ENCODE measurements around the gene VPS13D.
A peak's percentile ranks its signal among the peaks of the same experiment; 100 is the strongest.

VPS13D gene

GRCh38 chr1:12345350-12346217 is 115.8 kb downstream of the VPS13D start:
- H3K27ac ChIP-seq (ENCODE audit: low read depth, low read length, poor library complexity, severe bottlenecking): peak overlapping the region; percentile 24
- H3K36me3 ChIP-seq (ENCODE audit: insufficient read depth, low read length): peaks cover 39% of the 10 kb centered on the region
- H3K9me2 ChIP-seq (ENCODE audit: low read depth, low read length): no peaks in the 10 kb centered on the region
- H3K4me2 ChIP-seq (ENCODE audit: low read length): peak overlapping the region; percentile 38
- H3K9ac ChIP-seq (ENCODE audit: low read length): peak overlapping the region; percentile 6; the same call in 1 of the 2 replicates
- H3F3A ChIP-seq (ENCODE audit: insufficient read depth, low read length): no peaks in the 10 kb centered on the region
- H3K9me3 ChIP-seq (ENCODE audit: low read length): peaks cover under 1% of the 10 kb centered on the region; the same call in 1 of the 2 replicates
- no peaks in the 10 kb centered on the region for H3K79me2 ChIP-seq (ENCODE audit: insufficient read depth, low read length)
- H3K4me1 ChIP-seq (ENCODE audit: insufficient read depth, low read length, severe bottlenecking): peaks cover 21% of the 10 kb centered on the region
- no peak overlapping the region for H2AFZ ChIP-seq (ENCODE audit: low read length)
- no peaks in the 10 kb centered on the region for H4K20me1 ChIP-seq (ENCODE audit: insufficient read depth, low read length)
- peak overlapping the region; percentile 7 for H3K4me3 ChIP-seq (ENCODE audit: low read depth, low read length, poor library complexity, severe bottlenecking)
- no peak for TF ChIP-seq EZH2 (IDR thresholded peaks at IDR 0.05; ENCODE audit: borderline replicate concordance, low read length)
- TF ChIP-seq, protein P1, sequence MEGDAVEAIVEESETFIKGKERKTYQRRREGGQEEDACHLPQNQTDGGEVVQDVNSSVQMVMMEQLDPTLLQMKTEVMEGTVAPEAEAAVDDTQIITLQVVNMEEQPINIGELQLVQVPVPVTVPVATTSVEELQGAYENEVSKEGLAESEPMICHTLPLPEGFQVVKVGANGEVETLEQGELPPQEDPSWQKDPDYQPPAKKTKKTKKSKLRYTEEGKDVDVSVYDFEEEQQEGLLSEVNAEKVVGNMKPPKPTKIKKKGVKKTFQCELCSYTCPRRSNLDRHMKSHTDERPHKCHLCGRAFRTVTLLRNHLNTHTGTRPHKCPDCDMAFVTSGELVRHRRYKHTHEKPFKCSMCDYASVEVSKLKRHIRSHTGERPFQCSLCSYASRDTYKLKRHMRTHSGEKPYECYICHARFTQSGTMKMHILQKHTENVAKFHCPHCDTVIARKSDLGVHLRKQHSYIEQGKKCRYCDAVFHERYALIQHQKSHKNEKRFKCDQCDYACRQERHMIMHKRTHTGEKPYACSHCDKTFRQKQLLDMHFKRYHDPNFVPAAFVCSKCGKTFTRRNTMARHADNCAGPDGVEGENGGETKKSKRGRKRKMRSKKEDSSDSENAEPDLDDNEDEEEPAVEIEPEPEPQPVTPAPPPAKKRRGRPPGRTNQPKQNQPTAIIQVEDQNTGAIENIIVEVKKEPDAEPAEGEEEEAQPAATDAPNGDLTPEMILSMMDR (IDR thresholded peaks at IDR 0.05; ENCODE audit: low read length): no peak
- H3K27me3 ChIP-seq (ENCODE audit: insufficient read depth, low read length): no peaks in the 10 kb centered on the region

DNA sequence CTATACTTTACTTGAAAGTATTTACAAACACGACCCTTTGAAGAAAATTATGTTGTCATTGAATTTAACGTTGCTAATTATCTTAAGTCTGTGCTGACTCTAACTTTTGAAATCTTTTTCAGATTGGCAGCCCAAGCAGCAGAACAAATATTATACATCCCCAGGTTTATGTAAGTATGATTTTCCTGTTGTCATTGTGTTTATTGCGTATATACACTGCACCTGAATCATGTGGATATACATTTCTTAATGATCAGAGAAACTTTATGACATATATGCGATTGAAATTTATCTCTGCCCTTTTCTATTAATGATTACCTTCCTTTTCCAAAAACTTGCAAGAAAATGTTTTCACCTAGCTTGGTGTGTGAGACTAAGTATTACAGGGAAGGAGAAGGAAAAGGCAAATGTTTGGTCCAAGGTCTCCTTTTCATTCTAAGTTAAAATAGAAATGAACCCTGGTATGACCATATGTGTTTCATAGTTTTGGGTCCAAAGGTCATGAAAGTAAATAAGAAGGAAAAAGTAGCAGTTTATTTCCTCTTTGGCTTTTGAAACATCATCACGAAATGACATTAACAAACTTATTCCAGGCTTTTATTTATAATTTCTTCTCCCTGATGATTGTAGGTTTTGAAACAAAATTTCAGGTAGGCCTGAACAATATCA is 116.8 kb downstream of the VPS13D start:
- Histone ChIP-seq H3K9me2 (ENCODE audit: low read depth, low read length) (no peaks in the 10 kb centered on the region), H3K4me2 (ENCODE audit: low read length) (no peak overlapping the region), H3K36me3 (ENCODE audit: insufficient read depth, low read length) (peaks cover 45% of the 10 kb centered on the region), H4K20me1 (ENCODE audit: insufficient read depth, low read length) (no peaks in the 10 kb centered on the region), H3K9ac (ENCODE audit: low read length) (no peak overlapping the region), H3F3A (ENCODE audit: insufficient read depth, low read length) (no peaks in the 10 kb centered on the region), H3K27ac (ENCODE audit: low read depth, low read length, poor library complexity, severe bottlenecking) (no peak overlapping the region), H3K4me3 (ENCODE audit: low read depth, low read length, poor library complexity, severe bottlenecking) (no peak overlapping the region), H2AFZ (ENCODE audit: low read length) (no peak overlapping the region), H3K27me3 (ENCODE audit: insufficient read depth, low read length) (no peaks in the 10 kb centered on the region), H3K79me2 (ENCODE audit: insufficient read depth, low read length) (no peaks in the 10 kb centered on the region), H3K9me3 (ENCODE audit: low read length) (peaks cover 6% of the 10 kb centered on the region; the same call in 1 of the 2 replicates), H3K4me1 (ENCODE audit: insufficient read depth, low read length, severe bottlenecking) (peaks cover 21% of the 10 kb centered on the region)
- TF ChIP-seq EZH2 (IDR thresholded peaks at IDR 0.05; ENCODE audit: borderline replicate concordance, low read length): no peak
- TF ChIP-seq, protein P1 (IDR thresholded peaks at IDR 0.05; ENCODE audit: low read length): no peak

DNA sequence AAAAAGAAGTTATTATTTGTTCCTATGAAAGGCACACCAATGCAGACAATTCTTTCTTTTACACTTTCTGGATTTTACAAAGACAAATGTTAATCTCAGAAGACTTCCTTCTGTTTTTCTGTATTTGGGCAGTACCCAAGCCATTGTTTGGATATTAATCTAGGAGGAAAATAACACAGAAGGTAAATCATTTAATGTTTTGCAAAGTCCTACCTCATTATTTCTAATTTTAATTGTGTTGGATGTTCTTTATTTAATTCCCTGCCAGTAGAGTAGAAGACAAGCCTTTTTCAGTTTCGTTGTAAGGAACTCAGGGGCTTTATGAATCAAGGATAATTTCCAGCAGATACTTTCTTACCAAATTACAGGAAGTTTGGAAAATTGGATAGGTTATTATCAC is 118.3 kb downstream of the VPS13D start:
- Histone ChIP-seq H2AFZ (ENCODE audit: low read length) (no peak overlapping the region), H3F3A (ENCODE audit: insufficient read depth, low read length) (no peaks in the 10 kb centered on the region), H4K20me1 (ENCODE audit: insufficient read depth, low read length) (no peaks in the 10 kb centered on the region), H3K4me1 (ENCODE audit: insufficient read depth, low read length, severe bottlenecking) (peaks cover 21% of the 10 kb centered on the region), H3K4me3 (ENCODE audit: low read depth, low read length, poor library complexity, severe bottlenecking) (no peak overlapping the region), H3K9ac (ENCODE audit: low read length) (no peak overlapping the region), H3K27ac (ENCODE audit: low read depth, low read length, poor library complexity, severe bottlenecking) (no peak overlapping the region), H3K79me2 (ENCODE audit: insufficient read depth, low read length) (no peaks in the 10 kb centered on the region), H3K9me2 (ENCODE audit: low read depth, low read length) (no peaks in the 10 kb centered on the region), H3K36me3 (ENCODE audit: insufficient read depth, low read length) (peaks cover 45% of the 10 kb centered on the region), H3K9me3 (ENCODE audit: low read length) (peaks cover 6% of the 10 kb centered on the region; the same call in 1 of the 2 replicates), H3K4me2 (ENCODE audit: low read length) (no peak overlapping the region), H3K27me3 (ENCODE audit: insufficient read depth, low read length) (no peaks in the 10 kb centered on the region)
- TF ChIP-seq EZH2 (IDR thresholded peaks at IDR 0.05; ENCODE audit: borderline replicate concordance, low read length): no peak
- TF ChIP-seq, protein P1 (IDR thresholded peaks at IDR 0.05; ENCODE audit: low read length): no peak
